HCT116 (cell line): Measurements from ENCODE around the gene MYO1E. TPM values are rescaled to one million over a fixed set of nuclear protein-coding genes. Genes with fewer than 3 reads are reported as not detected.

ENCODE experiments used
- ATAC-seq: fragments of 200-7000 bp; cut with Tn5 transposase; 2 replicates; pipeline ENCODE4 v1.9.1; 2020; ENCODE audit warnings: mild to moderate bottlenecking, moderate library complexity
- BruUV-seq: library from RNA; stranded (reverse); fragments of 400-500 nt; replicated peaks from 2 replicates; lab custom pipeline; 2021; lab: Mats Ljungman, UMichigan
- CTCF ChIA-PET: fragments of 300-600 bp; sonication (Branson Sonifier 250); formaldehyde crosslinking; loops from one replicate; lab custom pipeline; 2021; ENCODE audit warnings: antibody characterized with exemption; lab: Charles Lee
- POLR2A ChIA-PET: fragments of 300-600, 350-600 bp; sonication (Branson Sonifier 250); formaldehyde crosslinking; loops from one replicate; lab custom pipeline; 2021; ENCODE audit warnings: antibody characterized with exemption; lab: Charles Lee
- RAD21 ChIA-PET, 2 experiments: fragments of 300-600 bp; sonication (Branson Sonifier 250); formaldehyde crosslinking; loops; one replicate each; lab custom pipeline; 2023; ENCODE audit warnings: low total read pairs in 2 of 2; ENCODE audit not compliant: uncharacterized antibody in 2 of 2, unreplicated experiment in 2 of 2, low non-redundant PET in 1 of 2; lab: Charles Lee
- DNase-seq: peaks from one replicate; pipeline ENCODE4 v3.0.0-alpha.2; 2010; ENCODE audit warnings: low read depth, low spot score
- H2AFZ ChIP-seq: fragments of 200-600 bp; shearing (Covaris generic), sonication (generic); 2 replicates; pipeline ENCODE4 v1.6.1; 2017; ENCODE audit warnings: low read depth, mixed run types, mixed read lengths, antibody characterized with exemption, low read length; ENCODE audit not compliant: poor library complexity, severe bottlenecking
- H3K27ac ChIP-seq: 2 replicates; pipeline ENCODE4 v1.5.1; 2012; ENCODE audit warnings: low read depth, low read length
- H3K27me3 ChIP-seq: fragments of 200-600 bp; sonication (generic); 2 replicates; pipeline ENCODE4 v1.6.1; 2016; ENCODE audit warnings: mixed run types, low read length, mixed read lengths; ENCODE audit not compliant: insufficient read depth
- H3K36me3 ChIP-seq, 2 experiments: fragments of 200-500 bp in 1 of 2; fragments of 200-600 bp in 1 of 2; sonication (Bioruptor generic) in 1 of 2; sonication (generic) in 1 of 2; 2 replicates each; pipeline versions ENCODE4 v1.5.1 to v1.6.1; 2014 to 2016; ENCODE audit warnings: low read length in 2 of 2, inconsistent platforms in 1 of 2, mixed read lengths in 1 of 2, mixed run types in 1 of 2; ENCODE audit not compliant: insufficient read depth in 2 of 2, control insufficient read depth in 1 of 2
- H3K4me1 ChIP-seq, 2 experiments: fragments of 200-600 bp in 1 of 2; sonication (generic) in 1 of 2; 2 replicates each; pipeline versions ENCODE4 v1.5.1 to v1.6.1; 2012 to 2017; ENCODE audit warnings: low read length in 2 of 2, inconsistent platforms in 1 of 2, mild to moderate bottlenecking in 1 of 2, mixed read lengths in 1 of 2, mixed run types in 1 of 2, moderate library complexity in 1 of 2; ENCODE audit not compliant: insufficient read depth in 2 of 2, control insufficient read depth in 1 of 2
- H3K4me2 ChIP-seq: fragments of 200-600 bp; sonication (generic); 2 replicates; pipeline ENCODE4 v1.6.1; 2017; ENCODE audit warnings: mixed run types, low read length, mixed read lengths
- H3K4me3 ChIP-seq, 2 experiments: fragments of 200-600 bp in 1 of 2; sonication (generic) in 1 of 2; replicated peaks in 1 of 2; 2 replicates each; pipeline ENCODE4 v1.5.1; 2011 to 2016; ENCODE audit warnings: low read length in 2 of 2, control low read depth in 1 of 2, low read depth in 1 of 2, mild to moderate bottlenecking in 1 of 2, mixed read lengths in 1 of 2, mixed run types in 1 of 2
- H3K79me2 ChIP-seq: fragments of 200-600 bp; sonication (generic); 2 replicates; pipeline ENCODE4 v1.6.1; 2017; ENCODE audit warnings: mild to moderate bottlenecking, mixed run types, low read length, moderate library complexity, mixed read lengths; ENCODE audit not compliant: insufficient read depth
- H3K9ac ChIP-seq: fragments of 200-600 bp; sonication (generic); 2 replicates; pipeline ENCODE4 v1.6.1; 2016; ENCODE audit warnings: low read length, mixed read lengths
- H3K9me2 ChIP-seq: fragments of 200-600 bp; sonication (generic), shearing (Covaris generic); 2 replicates; pipeline ENCODE4 v1.6.1; 2017; ENCODE audit warnings: mixed run types, mild to moderate bottlenecking, moderate library complexity; ENCODE audit not compliant: insufficient read depth
- H3K9me3 ChIP-seq, 2 experiments: fragments of 200-500 bp in 1 of 2; fragments of 200-600 bp in 1 of 2; sonication (Bioruptor generic) in 1 of 2; sonication (generic) in 1 of 2; 2 replicates each; pipeline ENCODE4 v1.6.1; 2014 to 2017; ENCODE audit warnings: low read length in 2 of 2, mixed read lengths in 2 of 2, inconsistent platforms in 1 of 2, low read depth in 1 of 2, mild to moderate bottlenecking in 1 of 2, mixed run types in 1 of 2, moderate library complexity in 1 of 2; ENCODE audit not compliant: control insufficient read depth in 1 of 2, insufficient read depth in 1 of 2
- H4K20me1 ChIP-seq: fragments of 200-600 bp; sonication (generic), shearing (Covaris generic); 2 replicates; pipeline ENCODE4 v1.6.1; 2017; ENCODE audit warnings: mixed run types, mild to moderate bottlenecking, moderate library complexity; ENCODE audit not compliant: insufficient read depth
- CBX3 ChIP-seq: IDR thresholded peaks from 2 replicates; pipeline ENCODE4 v1.6.1; 2012; ENCODE audit warnings: low read depth
- CEBPB ChIP-seq: IDR thresholded peaks from 2 replicates; pipeline ENCODE4 v1.6.1; 2012; ENCODE audit warnings: low read depth
- EGR1 ChIP-seq: IDR thresholded peaks from 2 replicates; pipeline ENCODE4 v1.6.1; 2012; ENCODE audit warnings: low read depth
- ELF1 ChIP-seq: IDR thresholded peaks from 2 replicates; pipeline ENCODE4 v1.6.1; 2012; ENCODE audit warnings: low read depth, borderline replicate concordance
- EZH2 ChIP-seq: fragments of 200-600 bp; sonication (generic); IDR thresholded peaks from 2 replicates; pipeline ENCODE4 v1.6.1; 2017; ENCODE audit warnings: antibody characterized with exemption, mixed run types
- FOSL1 ChIP-seq: IDR thresholded peaks from 2 replicates; pipeline ENCODE4 v1.6.1; 2012; ENCODE audit warnings: low read depth
- POLR2A ChIP-seq: IDR thresholded peaks from 2 replicates; pipeline ENCODE4 v1.7.0; 2011; ENCODE audit warnings: borderline replicate concordance; ENCODE audit not compliant: insufficient read depth, insufficient read length; ENCODE audit errors: extremely low read depth
- POLR2AphosphoS5 ChIP-seq: IDR thresholded peaks from 2 replicates; pipeline ENCODE4 v1.6.1; 2011; ENCODE audit warnings: mild to moderate bottlenecking, low read depth, low read length, moderate library complexity
- RAD21 ChIP-seq: IDR thresholded peaks from 2 replicates; pipeline ENCODE4 v1.6.1; 2012; ENCODE audit warnings: low read depth, mild to moderate bottlenecking
- SIN3A ChIP-seq: IDR thresholded peaks from 2 replicates; pipeline ENCODE4 v1.6.1; 2012; ENCODE audit warnings: low read depth
- SP1 ChIP-seq: IDR thresholded peaks from 2 replicates; pipeline ENCODE4 v1.6.1; 2012; ENCODE audit warnings: low read depth
- TCF7L2 ChIP-seq: IDR thresholded peaks from 2 replicates; pipeline ENCODE4 v1.7.0; 2011; ENCODE audit warnings: borderline replicate concordance, inconsistent platforms; ENCODE audit not compliant: insufficient read depth, insufficient read length; ENCODE audit errors: extremely low read depth
- YY1 ChIP-seq: IDR thresholded peaks from 2 replicates; pipeline ENCODE4 v1.6.1; 2011; ENCODE audit warnings: low read length, low read depth, moderate library complexity, mild to moderate bottlenecking; ENCODE audit not compliant: insufficient replicate concordance; ENCODE audit errors: extremely low read depth
- ZFX ChIP-seq: fragments of 450-650 bp; IDR thresholded peaks from 2 replicates; pipeline ENCODE4 v1.6.1; 2017
- intact Hi-C: fragments of 100-400 bp; cut with micrococcal nuclease; formaldehyde crosslinking; loops from 2 replicates; pipeline ENCODE4 v1.10.0; 2022
- total RNA-seq: library from RNA; stranded (reverse); gene quantifications from one replicate; pipeline ENCODE4 v1.2.1, GENCODE V29; 2021; ENCODE audit not compliant: unreplicated experiment
- TF ChIP-seq, protein P1 (sequence below): IDR thresholded peaks from 2 replicates; pipeline ENCODE4 v1.6.1; 2011; ENCODE audit warnings: mild to moderate bottlenecking, low read length, moderate library complexity; ENCODE audit not compliant: insufficient replicate concordance; ENCODE audit errors: extremely low read depth
- TF ChIP-seq, protein P2 (sequence below): IDR thresholded peaks from 2 replicates; pipeline ENCODE4 v1.6.1; 2012
- TF ChIP-seq, protein P3 (sequence below): IDR thresholded peaks from 2 replicates; pipeline ENCODE4 v1.6.1; 2012; ENCODE audit warnings: low read depth

MYO1E gene
- total RNA-seq, 1 experiment from 2014 or later: 182 TPM

DNA sequence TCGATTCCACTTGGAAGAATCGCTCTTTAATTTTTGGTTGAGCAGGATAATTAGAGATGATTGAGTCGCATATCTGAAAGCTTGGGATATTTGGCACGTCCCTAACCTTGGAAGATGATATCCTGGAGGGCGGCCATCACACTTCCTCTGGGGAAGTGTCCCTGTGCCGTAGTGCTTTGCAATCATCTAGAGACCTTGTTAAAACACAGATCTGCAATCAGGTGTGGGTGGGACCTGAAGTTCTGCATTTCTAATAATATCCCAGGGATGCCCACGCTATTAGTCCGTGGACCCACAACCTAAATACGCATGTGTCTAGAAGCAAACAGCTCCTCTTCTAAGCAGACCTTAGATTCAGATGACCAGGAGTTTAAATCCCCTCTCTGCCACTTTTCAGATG, 20.5 kb downstream of the MYO1E start:
- H3K79me2 ChIP-seq: peaks cover 88% of the 10 kb centered on the region
- ChIA-PET POLR2A (no interaction called here), CTCF (no interaction called here), RAD21 (no interaction called here)
- no peaks in the 10 kb centered on the region for H3K27me3 ChIP-seq
- H3K4me2 ChIP-seq: no peak overlapping the region
- H3K9ac ChIP-seq: no peak overlapping the region
- H3K4me1 ChIP-seq: peaks cover 17 to 53% of the 10 kb centered on the region in 2 experiments
- H3K4me3 ChIP-seq: no peak overlapping the region
- DNase-seq: no peak
- no peak for ATAC-seq
- no peak overlapping the region for H3K27ac ChIP-seq
- intact Hi-C loops: no loop called here
- H3K9me3 ChIP-seq: no peaks in the 10 kb centered on the region
- BruUV-seq: no TSS peak
- H4K20me1 ChIP-seq: no peaks in the 10 kb centered on the region
- no peaks in the 10 kb centered on the region for H3K36me3 ChIP-seq
- TF ChIP-seq ELF1: no peak
- TF ChIP-seq, protein P1, sequence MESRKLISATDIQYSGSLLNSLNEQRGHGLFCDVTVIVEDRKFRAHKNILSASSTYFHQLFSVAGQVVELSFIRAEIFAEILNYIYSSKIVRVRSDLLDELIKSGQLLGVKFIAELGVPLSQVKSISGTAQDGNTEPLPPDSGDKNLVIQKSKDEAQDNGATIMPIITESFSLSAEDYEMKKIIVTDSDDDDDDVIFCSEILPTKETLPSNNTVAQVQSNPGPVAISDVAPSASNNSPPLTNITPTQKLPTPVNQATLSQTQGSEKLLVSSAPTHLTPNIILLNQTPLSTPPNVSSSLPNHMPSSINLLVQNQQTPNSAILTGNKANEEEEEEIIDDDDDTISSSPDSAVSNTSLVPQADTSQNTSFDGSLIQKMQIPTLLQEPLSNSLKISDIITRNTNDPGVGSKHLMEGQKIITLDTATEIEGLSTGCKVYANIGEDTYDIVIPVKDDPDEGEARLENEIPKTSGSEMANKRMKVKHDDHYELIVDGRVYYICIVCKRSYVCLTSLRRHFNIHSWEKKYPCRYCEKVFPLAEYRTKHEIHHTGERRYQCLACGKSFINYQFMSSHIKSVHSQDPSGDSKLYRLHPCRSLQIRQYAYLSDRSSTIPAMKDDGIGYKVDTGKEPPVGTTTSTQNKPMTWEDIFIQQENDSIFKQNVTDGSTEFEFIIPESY: no peak
- no peak for TF ChIP-seq EZH2
- TF ChIP-seq POLR2A: no peak
- TF ChIP-seq SP1: no peak
- TF ChIP-seq CEBPB: no peak
- TF ChIP-seq, protein P2, sequence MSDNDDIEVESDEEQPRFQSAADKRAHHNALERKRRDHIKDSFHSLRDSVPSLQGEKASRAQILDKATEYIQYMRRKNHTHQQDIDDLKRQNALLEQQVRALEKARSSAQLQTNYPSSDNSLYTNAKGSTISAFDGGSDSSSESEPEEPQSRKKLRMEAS: no peak
- TF ChIP-seq RAD21: no peak
- TF ChIP-seq EGR1: no peak
- no peak for TF ChIP-seq FOSL1
- TF ChIP-seq SIN3A: no peak
- TF ChIP-seq ZFX: no peak
- no peak for TF ChIP-seq TCF7L2
- no peak for TF ChIP-seq POLR2AphosphoS5
- TF ChIP-seq YY1: no peak
- TF ChIP-seq CBX3: no peak
- TF ChIP-seq, protein P3, sequence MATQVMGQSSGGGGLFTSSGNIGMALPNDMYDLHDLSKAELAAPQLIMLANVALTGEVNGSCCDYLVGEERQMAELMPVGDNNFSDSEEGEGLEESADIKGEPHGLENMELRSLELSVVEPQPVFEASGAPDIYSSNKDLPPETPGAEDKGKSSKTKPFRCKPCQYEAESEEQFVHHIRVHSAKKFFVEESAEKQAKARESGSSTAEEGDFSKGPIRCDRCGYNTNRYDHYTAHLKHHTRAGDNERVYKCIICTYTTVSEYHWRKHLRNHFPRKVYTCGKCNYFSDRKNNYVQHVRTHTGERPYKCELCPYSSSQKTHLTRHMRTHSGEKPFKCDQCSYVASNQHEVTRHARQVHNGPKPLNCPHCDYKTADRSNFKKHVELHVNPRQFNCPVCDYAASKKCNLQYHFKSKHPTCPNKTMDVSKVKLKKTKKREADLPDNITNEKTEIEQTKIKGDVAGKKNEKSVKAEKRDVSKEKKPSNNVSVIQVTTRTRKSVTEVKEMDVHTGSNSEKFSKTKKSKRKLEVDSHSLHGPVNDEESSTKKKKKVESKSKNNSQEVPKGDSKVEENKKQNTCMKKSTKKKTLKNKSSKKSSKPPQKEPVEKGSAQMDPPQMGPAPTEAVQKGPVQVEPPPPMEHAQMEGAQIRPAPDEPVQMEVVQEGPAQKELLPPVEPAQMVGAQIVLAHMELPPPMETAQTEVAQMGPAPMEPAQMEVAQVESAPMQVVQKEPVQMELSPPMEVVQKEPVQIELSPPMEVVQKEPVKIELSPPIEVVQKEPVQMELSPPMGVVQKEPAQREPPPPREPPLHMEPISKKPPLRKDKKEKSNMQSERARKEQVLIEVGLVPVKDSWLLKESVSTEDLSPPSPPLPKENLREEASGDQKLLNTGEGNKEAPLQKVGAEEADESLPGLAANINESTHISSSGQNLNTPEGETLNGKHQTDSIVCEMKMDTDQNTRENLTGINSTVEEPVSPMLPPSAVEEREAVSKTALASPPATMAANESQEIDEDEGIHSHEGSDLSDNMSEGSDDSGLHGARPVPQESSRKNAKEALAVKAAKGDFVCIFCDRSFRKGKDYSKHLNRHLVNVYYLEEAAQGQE: no peak
- H2AFZ ChIP-seq: no peak overlapping the region
- no peaks in the 10 kb centered on the region for H3K9me2 ChIP-seq
